GM23338 (cell line): ENCODE measurements around the gene SSH3. TPM values are rescaled to one million over a fixed set of nuclear protein-coding genes. Genes with fewer than 3 reads are reported as not detected.

ENCODE experiments used
- ATAC-seq: fragments of 200-7000 bp; cut with Tn5 transposase; 3 replicates; pipeline ENCODE4 v1.9.1; 2020
- DNase-seq: peaks from one replicate; pipeline ENCODE4 v3.0.0-alpha.2; 2015; ENCODE audit warnings: low spot score
- H2AFZ ChIP-seq: fragments of 200-600 bp; sonication (generic); 2 replicates; pipeline ENCODE4 v1.8.0; 2016; ENCODE audit warnings: antibody characterized with exemption, mild to moderate bottlenecking, moderate library complexity
- H3F3A ChIP-seq: fragments of 200-600 bp; sonication (generic); replicated peaks from 2 replicates; pipeline ENCODE4 v1.8.0; 2017; ENCODE audit warnings: antibody characterized with exemption, mixed run types, low read depth
- H3K27ac ChIP-seq: fragments of 200-600 bp; sonication (generic); 2 replicates; pipeline ENCODE4 v1.6.1; 2016; ENCODE audit warnings: low read depth
- H3K27me3 ChIP-seq: fragments of 200-600 bp; sonication (generic); 2 replicates; pipeline ENCODE4 v1.8.0; 2016; ENCODE audit warnings: mild to moderate bottlenecking, mixed run types, moderate library complexity; ENCODE audit not compliant: insufficient read depth
- H3K36me3 ChIP-seq: fragments of 200-600 bp; sonication (generic); 2 replicates; pipeline ENCODE4 v1.8.0; 2016; ENCODE audit warnings: mild to moderate bottlenecking; ENCODE audit not compliant: insufficient read depth
- H3K4me1 ChIP-seq: fragments of 200-600 bp; sonication (generic); 2 replicates; pipeline ENCODE4 v1.8.0; 2016; ENCODE audit warnings: mild to moderate bottlenecking, moderate library complexity; ENCODE audit not compliant: insufficient read depth
- H3K4me2 ChIP-seq: fragments of 200-600 bp; sonication (generic); 2 replicates; pipeline ENCODE4 v1.7.1; 2017; ENCODE audit warnings: mixed run types
- H3K4me3 ChIP-seq: fragments of 200-600 bp; sonication (generic); 2 replicates; pipeline ENCODE4 v1.6.1; 2016; ENCODE audit warnings: mixed run types
- H3K79me2 ChIP-seq: fragments of 200-600 bp; sonication (generic); replicated peaks from 2 replicates; pipeline ENCODE4 v1.8.0; 2017; ENCODE audit warnings: mild to moderate bottlenecking; ENCODE audit not compliant: insufficient read depth
- H3K9me2 ChIP-seq: fragments of 200-600 bp; sonication (generic); 2 replicates; pipeline ENCODE4 v1.8.0; 2017; ENCODE audit not compliant: insufficient read depth
- H4K20me1 ChIP-seq: fragments of 200-600 bp; sonication (generic); replicated peaks from 2 replicates; pipeline ENCODE4 v1.8.0; 2017; ENCODE audit warnings: mild to moderate bottlenecking; ENCODE audit not compliant: insufficient read depth
- H3K27ac Mint-ChIP-seq: 2 replicates; pipeline ENCODE4 v1.8.0; 2020; ENCODE audit warnings: inconsistent platforms, mild to moderate bottlenecking, moderate library complexity, mixed read lengths
- H3K27me3 Mint-ChIP-seq: 3 replicates; pipeline ENCODE4 v1.8.0; 2022; ENCODE audit warnings: low read depth, mild to moderate bottlenecking, moderate library complexity, mixed read lengths, inconsistent platforms; ENCODE audit not compliant: insufficient read depth, poor library complexity
- H3K36me3 Mint-ChIP-seq: 3 replicates; pipeline ENCODE4 v1.8.0; 2021; ENCODE audit warnings: low read depth, mild to moderate bottlenecking, inconsistent platforms, moderate library complexity, mixed read lengths
- H3K4me1 Mint-ChIP-seq: 3 replicates; pipeline ENCODE4 v1.8.0; 2020; ENCODE audit warnings: mild to moderate bottlenecking, inconsistent platforms, mixed read lengths
- H3K4me3 Mint-ChIP-seq: 3 replicates; pipeline ENCODE4 v1.8.0; 2021; ENCODE audit warnings: moderate library complexity, mild to moderate bottlenecking, inconsistent platforms, mixed read lengths
- H3K9me3 Mint-ChIP-seq: 3 replicates; pipeline ENCODE4 v1.8.0; 2020; ENCODE audit warnings: moderate library complexity, mild to moderate bottlenecking, inconsistent platforms, mixed read lengths
- CREB1 ChIP-seq: fragments of 250-450 bp; sonication (Bioruptor Pico); IDR thresholded peaks from 2 replicates; pipeline ENCODE4 v1.5.0; 2020; ENCODE audit warnings: low read depth, mild to moderate bottlenecking, moderate library complexity
- EZH2 ChIP-seq: fragments of 200-600 bp; sonication (generic); IDR thresholded peaks from one replicate; pipeline ENCODE4 v1.8.0; 2017; ENCODE audit warnings: antibody characterized with exemption, mild to moderate bottlenecking, low read depth; ENCODE audit not compliant: unreplicated experiment
- EZH2phosphoT487 ChIP-seq: fragments of 200-600 bp; sonication (generic); IDR thresholded peaks from one replicate; pipeline ENCODE4 v1.8.1; 2018; ENCODE audit warnings: antibody characterized with exemption; ENCODE audit not compliant: unreplicated experiment
- JUNB ChIP-seq: IDR thresholded peaks from one replicate; pipeline ENCODE4 v1.6.1; 2016; ENCODE audit warnings: antibody characterized with exemption; ENCODE audit not compliant: unreplicated experiment
- NANOG ChIP-seq: IDR thresholded peaks from 2 replicates; pipeline ENCODE4 v1.6.1; 2016; ENCODE audit warnings: antibody characterized with exemption, borderline replicate concordance
- POLR2AphosphoS5 ChIP-seq: IDR thresholded peaks from 2 replicates; pipeline ENCODE4 v1.6.1; 2016; ENCODE audit warnings: antibody characterized with exemption, low read depth
- STAT1 ChIP-seq: IDR thresholded peaks from one replicate; pipeline ENCODE4 v1.6.1; 2016; ENCODE audit warnings: antibody characterized with exemption; ENCODE audit not compliant: unreplicated experiment
- ZNF114 ChIP-seq: fragments of 250-450 bp; sonication (Bioruptor Pico); IDR thresholded peaks from 2 replicates; pipeline ENCODE4 v1.5.0; 2020; ENCODE audit warnings: mild to moderate bottlenecking, moderate library complexity
- ZNF331 ChIP-seq: fragments of 250-450 bp; sonication (Bioruptor Pico); IDR thresholded peaks from 2 replicates; pipeline ENCODE4 v1.5.0; 2020; ENCODE audit warnings: low read depth, mild to moderate bottlenecking, moderate library complexity
- polyA plus RNA-seq: library from polyadenylated mRNA; unstranded; fragments of >200 nt; fragmentation: Nextera tagmentation; extraction: Ambion mirVana; gene quantifications from 2 replicates; pipeline ENCODE4 v1.2.1, GENCODE V29; 2016
- total RNA-seq: library from RNA; depleted of rRNA; stranded (reverse); fragments of >200 nt; shearing (Covaris generic); gene quantifications from 2 replicates; pipeline ENCODE4 v1.2.3, GENCODE V29; 2014
- TF ChIP-seq, protein P1 (sequence below), 2 experiments: fragments of 200-600 bp in 1 of 2; sonication (generic) in 1 of 2; conservative IDR thresholded peaks; 2 replicates each; pipeline versions ENCODE4 v1.5.1 to v1.6.1; 2016 to 2017; ENCODE audit warnings: antibody characterized with exemption in 2 of 2, low read depth in 2 of 2, mild to moderate bottlenecking in 2 of 2, moderate library complexity in 1 of 2
- TF ChIP-seq, protein P2 (sequence below): fragments of 250-450 bp; sonication (Bioruptor Pico); IDR thresholded peaks from 2 replicates; pipeline ENCODE4 v1.5.0; 2020; ENCODE audit warnings: mild to moderate bottlenecking, moderate library complexity
- TF ChIP-seq, protein P3 (sequence below): IDR thresholded peaks from one replicate; pipeline ENCODE4 v1.6.1; 2018; ENCODE audit warnings: antibody characterized with exemption; ENCODE audit not compliant: unreplicated experiment
- TF ChIP-seq, protein P4 (sequence below): IDR thresholded peaks from 2 replicates; pipeline ENCODE4 v1.6.1; 2016; ENCODE audit warnings: antibody characterized with exemption

The SSH3 gene
- total and polyA plus RNA-seq, 2 experiments from 2014 or later, result 17.8 to 40.0 TPM

DNA sequence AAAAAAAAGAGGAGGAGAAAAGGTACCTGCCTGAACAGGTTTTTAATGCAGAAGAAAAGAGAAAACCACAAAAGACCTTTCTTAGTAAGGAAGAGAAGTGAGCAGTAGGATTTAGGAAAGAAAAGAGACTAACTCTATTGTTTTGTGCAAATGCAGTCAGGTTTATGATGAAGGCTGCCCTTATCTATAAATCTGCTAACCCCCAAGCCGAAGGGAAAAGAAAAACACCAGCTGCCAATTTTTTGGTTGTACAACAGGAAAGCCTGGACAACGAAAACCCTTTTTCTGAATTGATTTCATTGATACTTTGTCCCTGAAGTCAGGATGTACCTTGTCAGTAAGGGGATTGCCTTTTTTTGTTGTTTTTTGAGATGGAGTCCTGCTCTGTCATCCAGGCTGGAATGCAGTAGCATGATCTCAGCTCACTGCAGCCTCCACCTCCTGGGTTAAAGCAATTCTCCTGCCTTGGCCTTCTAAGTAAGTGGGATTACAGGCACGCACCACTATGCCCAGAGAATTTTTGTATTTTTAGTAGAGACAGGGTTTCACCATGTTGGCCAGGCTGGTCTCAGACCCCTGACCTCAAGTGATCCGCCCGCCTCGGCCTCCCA is 28.9 kb downstream of the SSH3 start (continued):
- TF ChIP-seq CREB1 (CRISPR knock-in tag) (no peak), ZNF331 (no peak)

DNA sequence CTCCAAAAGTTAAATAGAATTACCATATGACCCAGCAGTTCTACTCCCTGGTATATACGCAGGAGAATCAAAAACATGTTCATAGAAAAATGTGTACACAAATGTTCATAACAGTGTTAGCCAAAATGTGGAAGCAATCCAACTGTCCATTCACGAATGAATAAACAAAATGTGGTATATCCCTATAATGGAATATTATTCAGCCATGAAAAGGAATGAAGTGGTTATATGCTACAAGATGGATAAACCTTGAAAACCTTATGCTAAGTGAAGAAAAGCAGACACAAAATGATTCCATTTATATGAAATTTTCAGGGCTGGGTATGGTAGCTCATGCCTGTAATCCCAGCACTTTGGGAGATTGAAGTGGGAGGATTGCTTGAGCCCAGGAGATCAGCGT is 33.9 kb downstream of the SSH3 start:
- ATAC-seq, result no peak
- H3K27ac ChIP-seq, result no peak overlapping the region
- no peaks in the 10 kb centered on the region for H3K27me3 Mint-ChIP-seq
- TF ChIP-seq, protein P1, sequence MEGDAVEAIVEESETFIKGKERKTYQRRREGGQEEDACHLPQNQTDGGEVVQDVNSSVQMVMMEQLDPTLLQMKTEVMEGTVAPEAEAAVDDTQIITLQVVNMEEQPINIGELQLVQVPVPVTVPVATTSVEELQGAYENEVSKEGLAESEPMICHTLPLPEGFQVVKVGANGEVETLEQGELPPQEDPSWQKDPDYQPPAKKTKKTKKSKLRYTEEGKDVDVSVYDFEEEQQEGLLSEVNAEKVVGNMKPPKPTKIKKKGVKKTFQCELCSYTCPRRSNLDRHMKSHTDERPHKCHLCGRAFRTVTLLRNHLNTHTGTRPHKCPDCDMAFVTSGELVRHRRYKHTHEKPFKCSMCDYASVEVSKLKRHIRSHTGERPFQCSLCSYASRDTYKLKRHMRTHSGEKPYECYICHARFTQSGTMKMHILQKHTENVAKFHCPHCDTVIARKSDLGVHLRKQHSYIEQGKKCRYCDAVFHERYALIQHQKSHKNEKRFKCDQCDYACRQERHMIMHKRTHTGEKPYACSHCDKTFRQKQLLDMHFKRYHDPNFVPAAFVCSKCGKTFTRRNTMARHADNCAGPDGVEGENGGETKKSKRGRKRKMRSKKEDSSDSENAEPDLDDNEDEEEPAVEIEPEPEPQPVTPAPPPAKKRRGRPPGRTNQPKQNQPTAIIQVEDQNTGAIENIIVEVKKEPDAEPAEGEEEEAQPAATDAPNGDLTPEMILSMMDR (conservative IDR thresholded peaks at IDR 0.05; ENCODE audit: low read depth in 2 of 2), result no peak
- TF ChIP-seq EZH2phosphoT487 (no peak), NANOG (no peak), POLR2AphosphoS5 (no peak), JUNB (no peak), STAT1 (no peak), ZNF114 (CRISPR knock-in tag) (no peak), EZH2 (no peak), ZNF331 (no peak), CREB1 (CRISPR knock-in tag) (no peak)
- TF ChIP-seq, protein P2, sequence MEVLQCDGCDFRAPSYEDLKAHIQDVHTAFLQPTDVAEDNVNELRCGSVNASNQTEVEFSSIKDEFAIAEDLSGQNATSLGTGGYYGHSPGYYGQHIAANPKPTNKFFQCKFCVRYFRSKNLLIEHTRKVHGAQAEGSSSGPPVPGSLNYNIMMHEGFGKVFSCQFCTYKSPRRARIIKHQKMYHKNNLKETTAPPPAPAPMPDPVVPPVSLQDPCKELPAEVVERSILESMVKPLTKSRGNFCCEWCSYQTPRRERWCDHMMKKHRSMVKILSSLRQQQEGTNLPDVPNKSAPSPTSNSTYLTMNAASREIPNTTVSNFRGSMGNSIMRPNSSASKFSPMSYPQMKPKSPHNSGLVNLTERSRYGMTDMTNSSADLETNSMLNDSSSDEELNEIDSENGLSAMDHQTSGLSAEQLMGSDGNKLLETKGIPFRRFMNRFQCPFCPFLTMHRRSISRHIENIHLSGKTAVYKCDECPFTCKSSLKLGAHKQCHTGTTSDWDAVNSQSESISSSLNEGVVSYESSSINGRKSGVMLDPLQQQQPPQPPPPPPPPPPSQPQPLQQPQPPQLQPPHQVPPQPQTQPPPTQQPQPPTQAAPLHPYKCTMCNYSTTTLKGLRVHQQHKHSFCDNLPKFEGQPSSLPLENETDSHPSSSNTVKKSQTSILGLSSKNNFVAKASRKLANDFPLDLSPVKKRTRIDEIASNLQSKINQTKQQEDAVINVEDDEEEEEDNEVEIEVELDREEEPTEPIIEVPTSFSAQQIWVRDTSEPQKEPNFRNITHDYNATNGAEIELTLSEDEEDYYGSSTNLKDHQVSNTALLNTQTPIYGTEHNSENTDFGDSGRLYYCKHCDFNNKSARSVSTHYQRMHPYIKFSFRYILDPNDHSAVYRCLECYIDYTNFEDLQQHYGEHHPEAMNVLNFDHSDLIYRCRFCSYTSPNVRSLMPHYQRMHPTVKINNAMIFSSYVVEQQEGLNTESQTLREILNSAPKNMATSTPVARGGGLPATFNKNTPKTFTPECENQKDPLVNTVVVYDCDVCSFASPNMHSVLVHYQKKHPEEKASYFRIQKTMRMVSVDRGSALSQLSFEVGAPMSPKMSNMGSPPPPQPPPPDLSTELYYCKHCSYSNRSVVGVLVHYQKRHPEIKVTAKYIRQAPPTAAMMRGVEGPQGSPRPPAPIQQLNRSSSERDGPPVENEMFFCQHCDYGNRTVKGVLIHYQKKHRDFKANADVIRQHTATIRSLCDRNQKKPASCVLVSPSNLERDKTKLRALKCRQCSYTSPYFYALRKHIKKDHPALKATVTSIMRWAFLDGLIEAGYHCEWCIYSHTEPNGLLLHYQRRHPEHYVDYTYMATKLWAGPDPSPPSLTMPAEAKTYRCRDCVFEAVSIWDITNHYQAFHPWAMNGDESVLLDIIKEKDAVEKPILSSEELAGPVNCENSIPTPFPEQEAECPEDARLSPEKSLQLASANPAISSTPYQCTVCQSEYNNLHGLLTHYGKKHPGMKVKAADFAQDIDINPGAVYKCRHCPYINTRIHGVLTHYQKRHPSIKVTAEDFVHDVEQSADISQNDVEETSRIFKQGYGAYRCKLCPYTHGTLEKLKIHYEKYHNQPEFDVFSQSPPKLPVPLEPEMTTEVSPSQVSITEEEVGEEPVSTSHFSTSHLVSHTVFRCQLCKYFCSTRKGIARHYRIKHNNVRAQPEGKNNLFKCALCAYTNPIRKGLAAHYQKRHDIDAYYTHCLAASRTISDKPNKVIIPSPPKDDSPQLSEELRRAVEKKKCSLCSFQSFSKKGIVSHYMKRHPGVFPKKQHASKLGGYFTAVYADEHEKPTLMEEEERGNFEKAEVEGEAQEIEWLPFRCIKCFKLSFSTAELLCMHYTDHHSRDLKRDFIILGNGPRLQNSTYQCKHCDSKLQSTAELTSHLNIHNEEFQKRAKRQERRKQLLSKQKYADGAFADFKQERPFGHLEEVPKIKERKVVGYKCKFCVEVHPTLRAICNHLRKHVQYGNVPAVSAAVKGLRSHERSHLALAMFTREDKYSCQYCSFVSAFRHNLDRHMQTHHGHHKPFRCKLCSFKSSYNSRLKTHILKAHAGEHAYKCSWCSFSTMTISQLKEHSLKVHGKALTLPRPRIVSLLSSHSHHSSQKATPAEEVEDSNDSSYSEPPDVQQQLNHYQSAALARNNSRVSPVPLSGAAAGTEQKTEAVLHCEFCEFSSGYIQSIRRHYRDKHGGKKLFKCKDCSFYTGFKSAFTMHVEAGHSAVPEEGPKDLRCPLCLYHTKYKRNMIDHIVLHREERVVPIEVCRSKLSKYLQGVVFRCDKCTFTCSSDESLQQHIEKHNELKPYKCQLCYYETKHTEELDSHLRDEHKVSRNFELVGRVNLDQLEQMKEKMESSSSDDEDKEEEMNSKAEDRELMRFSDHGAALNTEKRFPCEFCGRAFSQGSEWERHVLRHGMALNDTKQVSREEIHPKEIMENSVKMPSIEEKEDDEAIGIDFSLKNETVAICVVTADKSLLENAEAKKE (CRISPR knock-in tag), result no peak
- TF ChIP-seq, protein P3, sequence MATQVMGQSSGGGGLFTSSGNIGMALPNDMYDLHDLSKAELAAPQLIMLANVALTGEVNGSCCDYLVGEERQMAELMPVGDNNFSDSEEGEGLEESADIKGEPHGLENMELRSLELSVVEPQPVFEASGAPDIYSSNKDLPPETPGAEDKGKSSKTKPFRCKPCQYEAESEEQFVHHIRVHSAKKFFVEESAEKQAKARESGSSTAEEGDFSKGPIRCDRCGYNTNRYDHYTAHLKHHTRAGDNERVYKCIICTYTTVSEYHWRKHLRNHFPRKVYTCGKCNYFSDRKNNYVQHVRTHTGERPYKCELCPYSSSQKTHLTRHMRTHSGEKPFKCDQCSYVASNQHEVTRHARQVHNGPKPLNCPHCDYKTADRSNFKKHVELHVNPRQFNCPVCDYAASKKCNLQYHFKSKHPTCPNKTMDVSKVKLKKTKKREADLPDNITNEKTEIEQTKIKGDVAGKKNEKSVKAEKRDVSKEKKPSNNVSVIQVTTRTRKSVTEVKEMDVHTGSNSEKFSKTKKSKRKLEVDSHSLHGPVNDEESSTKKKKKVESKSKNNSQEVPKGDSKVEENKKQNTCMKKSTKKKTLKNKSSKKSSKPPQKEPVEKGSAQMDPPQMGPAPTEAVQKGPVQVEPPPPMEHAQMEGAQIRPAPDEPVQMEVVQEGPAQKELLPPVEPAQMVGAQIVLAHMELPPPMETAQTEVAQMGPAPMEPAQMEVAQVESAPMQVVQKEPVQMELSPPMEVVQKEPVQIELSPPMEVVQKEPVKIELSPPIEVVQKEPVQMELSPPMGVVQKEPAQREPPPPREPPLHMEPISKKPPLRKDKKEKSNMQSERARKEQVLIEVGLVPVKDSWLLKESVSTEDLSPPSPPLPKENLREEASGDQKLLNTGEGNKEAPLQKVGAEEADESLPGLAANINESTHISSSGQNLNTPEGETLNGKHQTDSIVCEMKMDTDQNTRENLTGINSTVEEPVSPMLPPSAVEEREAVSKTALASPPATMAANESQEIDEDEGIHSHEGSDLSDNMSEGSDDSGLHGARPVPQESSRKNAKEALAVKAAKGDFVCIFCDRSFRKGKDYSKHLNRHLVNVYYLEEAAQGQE, result no peak
- TF ChIP-seq, protein P4, sequence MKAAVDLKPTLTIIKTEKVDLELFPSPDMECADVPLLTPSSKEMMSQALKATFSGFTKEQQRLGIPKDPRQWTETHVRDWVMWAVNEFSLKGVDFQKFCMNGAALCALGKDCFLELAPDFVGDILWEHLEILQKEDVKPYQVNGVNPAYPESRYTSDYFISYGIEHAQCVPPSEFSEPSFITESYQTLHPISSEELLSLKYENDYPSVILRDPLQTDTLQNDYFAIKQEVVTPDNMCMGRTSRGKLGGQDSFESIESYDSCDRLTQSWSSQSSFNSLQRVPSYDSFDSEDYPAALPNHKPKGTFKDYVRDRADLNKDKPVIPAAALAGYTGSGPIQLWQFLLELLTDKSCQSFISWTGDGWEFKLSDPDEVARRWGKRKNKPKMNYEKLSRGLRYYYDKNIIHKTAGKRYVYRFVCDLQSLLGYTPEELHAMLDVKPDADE, result no peak
- no peaks in the 10 kb centered on the region for H3K36me3 Mint-ChIP-seq
- H3K9me2 ChIP-seq, result no peaks in the 10 kb centered on the region
- H2AFZ ChIP-seq, result no peak overlapping the region
- DNase-seq, result no peak
- no peaks in the 10 kb centered on the region for H3F3A ChIP-seq
- H3K79me2 ChIP-seq, result no peaks in the 10 kb centered on the region
- no peaks in the 10 kb centered on the region for H4K20me1 ChIP-seq
- peaks cover 4% of the 10 kb centered on the region; the same call in 1 of the 3 replicates for H3K9me3 Mint-ChIP-seq
- no peaks in the 10 kb centered on the region for H3K27me3 ChIP-seq
- no peak overlapping the region for H3K4me2 ChIP-seq
- no peak overlapping the region for H3K4me3 Mint-ChIP-seq
- no peaks in the 10 kb centered on the region for H3K4me1 ChIP-seq
- no peak overlapping the region for H3K27ac Mint-ChIP-seq
- H3K4me3 ChIP-seq, result no peak overlapping the region
- no peaks in the 10 kb centered on the region for H3K4me1 Mint-ChIP-seq
- H3K36me3 ChIP-seq, result no peaks in the 10 kb centered on the region
